Thoracic aorta (tissue), 2 donors: ENCODE results near the gene PRXL2B. TPM values are rescaled to one million over a fixed set of nuclear protein-coding genes. Genes with fewer than 3 reads are reported as not detected.

Experiments used
- ATAC-seq: fragments of 150-250 bp; one replicate; pipeline ENCODE4 v1.8.0; 2017; ENCODE audit warnings: low read depth; ENCODE audit not compliant: insufficient number of reproducible peaks, low FRiP score
- DNase-seq: peaks from one replicate; pipeline ENCODE4 v3.0.0-alpha.2; 2020; ENCODE audit warnings: low spot score
- H3K27ac ChIP-seq, 2 donors: fragments of 200-600 bp; sonication (generic); 1 replicate in 1 of 2; 2 replicates in 1 of 2; pipeline ENCODE4 v1.5.1; 2016; ENCODE audit warnings: mild to moderate bottlenecking in 2 of 2, moderate library complexity in 2 of 2
- H3K27me3 ChIP-seq: fragments of 200-600 bp; sonication (generic); replicated peaks from 2 replicates; pipeline ENCODE4 v1.6.0; 2016; ENCODE audit warnings: mild to moderate bottlenecking; ENCODE audit not compliant: insufficient read depth
- H3K36me3 ChIP-seq: fragments of 200-600 bp; sonication (generic); one replicate; pipeline ENCODE4 v1.5.1; 2016
- H3K4me1 ChIP-seq, 2 donors: fragments of 200-600 bp; sonication (generic); 1 replicate in 1 of 2; 2 replicates in 1 of 2; pipeline versions ENCODE4 v1.5.1 to v1.6.0; 2016; ENCODE audit warnings: low read depth in 2 of 2, mild to moderate bottlenecking in 1 of 2; ENCODE audit not compliant: control insufficient read depth in 1 of 2
- H3K4me3 ChIP-seq: fragments of 200-600 bp; sonication (generic); 2 replicates; pipeline ENCODE4 v1.5.1; 2016; ENCODE audit warnings: mild to moderate bottlenecking
- H3K9me3 ChIP-seq: fragments of 200-600 bp; sonication (generic); 2 replicates; pipeline ENCODE4 v1.5.1; 2016
- total RNA-seq, 2 donors: library from RNA; depleted of rRNA; stranded (reverse); fragments of >200 nt; gene quantifications; one replicate each; pipeline versions ENCODE4 v1.1.0 to v1.2.3, GENCODE V29; 2016
- TF ChIP-seq, protein P1 (sequence below): fragments of 200-600 bp; sonication (generic); IDR thresholded peaks from one replicate; pipeline ENCODE4 v1.5.1; 2019; ENCODE audit warnings: antibody characterized with exemption

Gene PRXL2B
- total RNA-seq, 2 donors from 2014 or later, result 8.3 to 15.2 TPM

DNA sequence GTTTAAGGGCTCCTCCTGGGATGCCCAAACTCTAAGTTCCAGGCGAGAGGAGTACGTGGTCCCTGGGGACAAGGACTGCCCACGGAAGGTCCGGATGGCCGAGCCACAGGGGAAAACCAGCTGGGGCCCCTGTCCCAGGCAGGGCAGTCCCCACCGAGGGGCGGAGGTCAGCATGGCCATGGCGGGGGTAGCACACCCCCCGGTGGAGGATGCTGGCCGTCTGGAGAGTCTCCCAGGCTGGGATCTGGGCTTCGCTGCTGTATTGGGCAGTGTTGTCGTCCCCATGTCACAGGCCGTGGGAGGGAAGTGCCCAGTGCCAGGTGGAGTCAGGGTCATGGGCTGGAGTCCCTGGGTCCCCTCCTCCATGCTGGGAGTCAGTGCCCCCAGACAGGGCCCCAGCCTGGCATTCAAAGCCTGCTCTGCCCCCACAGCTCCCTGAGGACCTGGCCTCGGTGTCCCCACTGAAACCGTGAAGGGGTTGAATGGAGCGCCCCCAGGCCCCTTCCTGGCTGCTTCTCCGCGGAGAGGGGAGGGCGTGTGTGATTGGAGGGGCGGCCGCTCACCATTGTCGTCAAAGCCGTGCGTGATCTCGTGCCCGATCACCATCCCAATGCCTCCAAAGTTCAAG is 6.8 kb downstream of the PRXL2B start:
- DNase-seq (no peak), ATAC-seq (no peak)
- H3K27ac ChIP-seq, result no peak overlapping the region
- H3K36me3 ChIP-seq, result no peaks in the 10 kb centered on the region
- no peaks in the 10 kb centered on the region for H3K9me3 ChIP-seq
- H3K4me3 ChIP-seq, result no peak overlapping the region
- no peaks in the 10 kb centered on the region for H3K27me3 ChIP-seq
- no peaks in the 10 kb centered on the region for H3K4me1 ChIP-seq
- TF ChIP-seq, protein P1, sequence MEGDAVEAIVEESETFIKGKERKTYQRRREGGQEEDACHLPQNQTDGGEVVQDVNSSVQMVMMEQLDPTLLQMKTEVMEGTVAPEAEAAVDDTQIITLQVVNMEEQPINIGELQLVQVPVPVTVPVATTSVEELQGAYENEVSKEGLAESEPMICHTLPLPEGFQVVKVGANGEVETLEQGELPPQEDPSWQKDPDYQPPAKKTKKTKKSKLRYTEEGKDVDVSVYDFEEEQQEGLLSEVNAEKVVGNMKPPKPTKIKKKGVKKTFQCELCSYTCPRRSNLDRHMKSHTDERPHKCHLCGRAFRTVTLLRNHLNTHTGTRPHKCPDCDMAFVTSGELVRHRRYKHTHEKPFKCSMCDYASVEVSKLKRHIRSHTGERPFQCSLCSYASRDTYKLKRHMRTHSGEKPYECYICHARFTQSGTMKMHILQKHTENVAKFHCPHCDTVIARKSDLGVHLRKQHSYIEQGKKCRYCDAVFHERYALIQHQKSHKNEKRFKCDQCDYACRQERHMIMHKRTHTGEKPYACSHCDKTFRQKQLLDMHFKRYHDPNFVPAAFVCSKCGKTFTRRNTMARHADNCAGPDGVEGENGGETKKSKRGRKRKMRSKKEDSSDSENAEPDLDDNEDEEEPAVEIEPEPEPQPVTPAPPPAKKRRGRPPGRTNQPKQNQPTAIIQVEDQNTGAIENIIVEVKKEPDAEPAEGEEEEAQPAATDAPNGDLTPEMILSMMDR, result no peak

- Histone ChIP-seq H3K27me3 (no peaks in the 10 kb centered on the region), H3K4me3 (peak overlapping the region; percentile 36), H3K27ac (no peak overlapping the region), H3K36me3 (no peaks in the 10 kb centered on the region), H3K4me1 (no peaks in the 10 kb centered on the region), H3K9me3 (no peaks in the 10 kb centered on the region)
- no peak for DNase-seq
- TF ChIP-seq, protein P1, result no peak
- ATAC-seq, result no peak
Observed at GRCh38 chr1:2594001-2594640, 7.5 kb downstream of the PRXL2B start.

DNA sequence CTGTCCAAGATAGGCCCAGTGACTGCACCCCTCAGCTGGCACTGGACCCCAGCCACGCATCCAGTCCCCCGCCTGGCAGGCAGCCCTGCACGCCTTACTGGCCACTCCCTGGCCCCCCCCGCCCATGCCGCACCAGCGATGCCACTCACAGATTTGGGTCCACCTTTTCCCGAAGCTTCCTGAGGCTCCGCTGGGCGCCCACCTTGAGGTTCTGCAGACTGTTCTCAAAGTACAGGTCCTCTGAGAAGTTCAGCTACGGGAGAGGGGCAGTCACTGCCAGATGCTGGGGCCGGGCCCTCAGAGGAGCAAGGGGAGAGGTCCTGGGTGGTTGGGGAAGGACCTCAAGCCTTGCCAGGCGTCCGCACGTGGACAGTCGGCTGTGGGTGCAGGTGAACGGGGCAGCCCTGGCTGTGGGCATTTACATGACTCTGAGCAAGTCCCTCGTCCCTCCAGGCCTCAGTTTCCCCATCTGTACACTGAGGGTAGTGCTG is 8.1 kb downstream of the PRXL2B start:
- TF ChIP-seq, protein P1, result no peak
- no peaks in the 10 kb centered on the region for H3K36me3 ChIP-seq
- H3K4me1 ChIP-seq, result no peaks in the 10 kb centered on the region
- no peaks in the 10 kb centered on the region for H3K9me3 ChIP-seq
- no peak overlapping the region for H3K27ac ChIP-seq
- no peaks in the 10 kb centered on the region for H3K27me3 ChIP-seq
- no peak overlapping the region for H3K4me3 ChIP-seq
- ATAC-seq (no peak), DNase-seq (no peak)

DNA sequence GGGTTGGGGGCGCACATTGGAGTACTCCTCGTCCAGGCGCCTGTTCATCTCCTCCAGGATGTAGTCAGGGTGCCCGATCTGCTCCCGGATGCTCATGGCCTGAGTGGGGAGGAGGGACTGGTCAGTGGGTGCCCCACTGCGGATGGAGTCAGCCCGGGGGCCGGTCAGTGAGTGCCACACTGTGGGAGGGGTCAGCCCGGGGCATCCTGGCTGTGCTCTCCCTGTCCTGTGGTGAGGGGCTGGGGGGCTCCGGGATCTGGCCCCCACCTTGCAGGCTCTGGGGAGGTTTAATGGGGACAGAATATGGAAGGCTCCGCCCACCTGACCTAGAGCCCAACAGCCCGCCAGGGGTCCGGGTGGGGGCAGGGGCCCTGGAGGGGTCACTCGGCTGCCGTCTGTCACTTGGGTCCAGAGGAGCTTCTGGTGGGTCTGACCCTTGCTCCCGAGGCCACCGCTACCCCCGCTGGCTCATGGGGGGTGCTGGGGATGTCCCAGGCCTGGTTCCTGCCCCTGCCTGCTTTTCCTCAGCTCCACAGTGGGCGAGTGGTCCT is 8.8 kb downstream of the PRXL2B start:
- no peaks in the 10 kb centered on the region for H3K4me1 ChIP-seq
- DNase-seq, result no peak
- H3K9me3 ChIP-seq, result no peaks in the 10 kb centered on the region
- TF ChIP-seq, protein P1, result no peak
- no peaks in the 10 kb centered on the region for H3K27me3 ChIP-seq
- no peak overlapping the region for H3K27ac ChIP-seq
- H3K36me3 ChIP-seq, result no peaks in the 10 kb centered on the region
- no peak overlapping the region for H3K4me3 ChIP-seq
- ATAC-seq, result no peak

DNA sequence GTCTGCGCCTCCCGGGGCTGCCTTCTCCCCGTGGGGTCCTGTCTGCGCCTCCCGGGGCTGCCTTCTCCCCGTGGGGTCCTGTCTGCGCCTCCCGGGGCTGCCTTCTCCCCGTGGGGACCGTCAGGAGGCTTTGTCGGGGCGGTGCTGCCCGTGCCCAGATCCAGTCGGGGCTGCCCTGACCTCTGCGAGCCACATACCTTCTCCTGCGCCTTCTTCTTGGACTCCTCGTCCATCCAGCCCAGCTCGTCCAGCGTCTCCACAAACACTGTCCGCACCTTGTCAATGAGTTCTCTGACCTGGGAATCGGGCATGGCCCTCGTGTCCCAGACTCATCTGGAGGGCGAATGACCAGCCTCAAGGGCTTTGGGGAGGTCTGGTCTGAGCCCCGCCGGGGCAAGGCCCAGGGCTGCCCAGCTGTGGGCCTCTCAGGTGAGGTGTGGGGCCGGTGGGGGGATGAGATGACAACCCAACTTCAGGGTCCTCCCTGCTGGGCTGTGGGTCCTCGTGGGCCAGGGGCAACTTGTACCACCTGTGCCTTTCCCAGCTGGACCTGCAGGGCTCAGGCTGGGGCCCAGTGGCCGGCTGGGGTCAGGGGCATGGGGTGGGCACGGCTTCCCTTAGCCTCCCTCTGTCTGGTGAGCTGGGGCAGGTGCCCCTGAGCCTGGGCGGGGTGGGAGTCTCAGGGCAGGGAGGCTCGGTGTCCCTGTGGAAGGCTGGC is 9.4 kb downstream of the PRXL2B start:
- H3K27ac ChIP-seq, result no peak overlapping the region
- H3K4me3 ChIP-seq, result no peak overlapping the region
- no peaks in the 10 kb centered on the region for H3K36me3 ChIP-seq
- no peak for ATAC-seq
- TF ChIP-seq, protein P1, result no peak
- H3K27me3 ChIP-seq, result no peaks in the 10 kb centered on the region
- no peaks in the 10 kb centered on the region for H3K9me3 ChIP-seq
- DNase-seq, result no peak
- H3K4me1 ChIP-seq, result no peaks in the 10 kb centered on the region
